H9 (cell line): ENCODE results near the gene CD1B. TPM values are rescaled to one million over a fixed set of nuclear protein-coding genes. Genes with fewer than 3 reads are reported as not detected.

ENCODE experiments used
- DNase-seq: peaks from one replicate; pipeline ENCODE4 v3.0.0-alpha.2; 2017
- H2AFZ ChIP-seq: one replicate; pipeline ENCODE4 v1.6.1; 2013; ENCODE audit warnings: mild to moderate bottlenecking, low read length, control low read depth, moderate library complexity
- H2AK5ac ChIP-seq: 2 replicates; pipeline ENCODE4 v1.6.1; 2013; ENCODE audit warnings: low read length, control low read depth, mixed read lengths; ENCODE audit not compliant: insufficient read length
- H2BK120ac ChIP-seq: one replicate; pipeline ENCODE4 v1.6.1; 2013; ENCODE audit warnings: low read depth, mild to moderate bottlenecking, low read length, control low read depth, inconsistent platforms; ENCODE audit not compliant: poor library complexity, severe bottlenecking
- H2BK12ac ChIP-seq: 2 replicates; pipeline ENCODE4 v1.6.1; 2013; ENCODE audit warnings: low read length, control low read depth, mixed read lengths, low read depth; ENCODE audit not compliant: insufficient read length
- H2BK15ac ChIP-seq: 2 replicates; pipeline ENCODE4 v1.6.1; 2013; ENCODE audit warnings: low read depth, low read length, control low read depth
- H2BK20ac ChIP-seq: one replicate; pipeline ENCODE4 v1.6.1; 2013; ENCODE audit warnings: low read depth, mild to moderate bottlenecking, low read length, control low read depth, inconsistent platforms; ENCODE audit not compliant: poor library complexity, severe bottlenecking
- H2BK5ac ChIP-seq: 2 replicates; pipeline ENCODE4 v1.6.1; 2013; ENCODE audit warnings: low read length, control low read depth, mixed read lengths; ENCODE audit not compliant: insufficient read length
- H3K14ac ChIP-seq: 2 replicates; pipeline ENCODE4 v1.6.1; 2013; ENCODE audit warnings: low read length, control low read depth; ENCODE audit not compliant: insufficient read depth
- H3K18ac ChIP-seq: 2 replicates; pipeline ENCODE4 v1.6.1; 2013; ENCODE audit warnings: low read depth, mild to moderate bottlenecking, mixed read lengths, low read length, control low read depth; ENCODE audit not compliant: insufficient read length
- H3K23ac ChIP-seq: 2 replicates; pipeline ENCODE4 v1.6.1; 2013; ENCODE audit warnings: low read length, control low read depth, mixed read lengths, low read depth; ENCODE audit not compliant: insufficient read length
- H3K23me2 ChIP-seq: 2 replicates; pipeline ENCODE4 v1.6.1; 2013; ENCODE audit warnings: low read depth, mild to moderate bottlenecking, mixed read lengths, low read length, control low read depth; ENCODE audit not compliant: insufficient read length, poor library complexity, severe bottlenecking
- H3K27ac ChIP-seq: 2 replicates; pipeline ENCODE4 v1.5.1; 2013; ENCODE audit warnings: low read length, control low read depth, mixed read lengths, low read depth; ENCODE audit not compliant: insufficient read length
- H3K27me3 ChIP-seq: 2 replicates; pipeline ENCODE4 v1.6.1; 2013; ENCODE audit warnings: low read length, control low read depth, inconsistent platforms; ENCODE audit not compliant: insufficient read depth
- H3K4ac ChIP-seq: 2 replicates; pipeline ENCODE4 v1.6.1; 2013; ENCODE audit warnings: low read depth, mild to moderate bottlenecking, control low read depth, inconsistent platforms, low read length, moderate library complexity
- H3K4me1 ChIP-seq: 2 replicates; pipeline ENCODE4 v1.6.1; 2013; ENCODE audit warnings: low read length, control low read depth, inconsistent platforms; ENCODE audit not compliant: insufficient read depth
- H3K4me2 ChIP-seq: 2 replicates; pipeline ENCODE4 v1.6.1; 2013; ENCODE audit warnings: low read length, control low read depth, mixed read lengths; ENCODE audit not compliant: insufficient read length, insufficient read depth
- H3K56ac ChIP-seq: 2 replicates; pipeline ENCODE4 v1.6.1; 2013; ENCODE audit warnings: low read depth, mild to moderate bottlenecking, mixed read lengths, low read length, control low read depth; ENCODE audit not compliant: insufficient read length
- H3K79me1 ChIP-seq: 2 replicates; pipeline ENCODE4 v1.6.1; 2013; ENCODE audit warnings: low read depth, mild to moderate bottlenecking, moderate library complexity, low read length, control low read depth, inconsistent platforms; ENCODE audit not compliant: insufficient read depth, poor library complexity, severe bottlenecking
- H3K79me2 ChIP-seq: 2 replicates; pipeline ENCODE4 v1.6.1; 2013; ENCODE audit warnings: low read length, control low read depth, inconsistent platforms; ENCODE audit not compliant: insufficient read depth
- H3K9ac ChIP-seq: 2 replicates; pipeline ENCODE4 v1.6.1; 2013; ENCODE audit warnings: low read length, control low read depth, mixed read lengths; ENCODE audit not compliant: insufficient read length; ENCODE audit errors: extremely low read depth
- H3K9me3 ChIP-seq: one replicate; pipeline ENCODE4 v1.6.1; 2013; ENCODE audit warnings: low read depth, low read length, inconsistent platforms; ENCODE audit not compliant: control insufficient read depth
- H3T11ph ChIP-seq: one replicate; pipeline ENCODE4 v1.6.1; 2013; ENCODE audit warnings: mild to moderate bottlenecking, low read length, control low read depth, inconsistent platforms
- H4K20me1 ChIP-seq: one replicate; pipeline ENCODE4 v1.6.1; 2013; ENCODE audit not compliant: control insufficient read depth, insufficient read length, insufficient read depth
- H4K5ac ChIP-seq: 2 replicates; pipeline ENCODE4 v1.6.1; 2013; ENCODE audit warnings: low read depth, mild to moderate bottlenecking, mixed read lengths, low read length, control low read depth; ENCODE audit not compliant: insufficient read length
- H4K8ac ChIP-seq: replicated peaks from 2 replicates; pipeline ENCODE4 v1.6.1; 2013; ENCODE audit warnings: low read length, control low read depth, mixed read lengths, low read depth; ENCODE audit not compliant: insufficient read length
- H4K91ac ChIP-seq: 2 replicates; pipeline ENCODE4 v1.6.1; 2013; ENCODE audit warnings: low read depth, mild to moderate bottlenecking, moderate library complexity, mixed read lengths, low read length, control low read depth; ENCODE audit not compliant: insufficient read length
- H3K27ac Mint-ChIP-seq, 3 experiments: 2 replicates in 2 of 3; 3 replicates in 1 of 3; pipeline ENCODE4 v1.8.0; 2020 to 2021; ENCODE audit warnings: mixed read lengths in 3 of 3, mild to moderate bottlenecking in 1 of 3, moderate library complexity in 1 of 3
- H3K27me3 Mint-ChIP-seq: 2 replicates; pipeline ENCODE4 v1.8.0; 2021; ENCODE audit warnings: low read depth, mild to moderate bottlenecking, moderate library complexity, mixed read lengths
- H3K36me3 Mint-ChIP-seq, 3 experiments: 2 replicates in 2 of 3; 3 replicates in 1 of 3; pipeline ENCODE4 v1.8.0; 2020 to 2021; ENCODE audit warnings: low read depth in 3 of 3, mixed read lengths in 3 of 3; ENCODE audit not compliant: insufficient read depth in 1 of 3
- H3K4me1 Mint-ChIP-seq, 2 experiments: 2 replicates each; pipeline ENCODE4 v1.8.0; 2020; ENCODE audit warnings: mixed read lengths in 2 of 2
- H3K4me3 Mint-ChIP-seq, 2 experiments: 2 replicates in 1 of 2; 3 replicates in 1 of 2; pipeline ENCODE4 v1.8.0; 2020 to 2021; ENCODE audit warnings: mild to moderate bottlenecking in 2 of 2, mixed read lengths in 2 of 2, moderate library complexity in 1 of 2
- H3K9me3 Mint-ChIP-seq, 2 experiments: 2 replicates in 1 of 2; 3 replicates in 1 of 2; pipeline ENCODE4 v1.8.0; 2020; ENCODE audit warnings: mild to moderate bottlenecking in 2 of 2, mixed read lengths in 2 of 2, moderate library complexity in 1 of 2
- CTCF ChIP-seq: fragments of 200-600 bp; sonication (generic); conservative IDR thresholded peaks from 3 replicates; pipeline ENCODE4 v1.8.0; 2021; ENCODE audit warnings: antibody characterized with exemption, mild to moderate bottlenecking
- WGBS: extraction: QIAGEN DNeasy Blood & Tissue Kit; methylation state at CpG from one replicate; pipeline ENCODE4 v1.1.7; 2013; ENCODE audit warnings: missing lambda C conversion rate, low lambda C conversion rate, mixed read lengths; ENCODE audit not compliant: insufficient read length; ENCODE audit errors: extremely low coverage; 5-methylcytosine and 5-hydroxymethylcytosine counted together
- total RNA-seq: library from RNA; stranded (reverse); gene quantifications from 2 replicates; pipeline ENCODE4 v1.2.1, GENCODE V29; 2021

The CD1B gene
- total RNA-seq, 1 experiment from 2014 or later: not detected

DNA sequence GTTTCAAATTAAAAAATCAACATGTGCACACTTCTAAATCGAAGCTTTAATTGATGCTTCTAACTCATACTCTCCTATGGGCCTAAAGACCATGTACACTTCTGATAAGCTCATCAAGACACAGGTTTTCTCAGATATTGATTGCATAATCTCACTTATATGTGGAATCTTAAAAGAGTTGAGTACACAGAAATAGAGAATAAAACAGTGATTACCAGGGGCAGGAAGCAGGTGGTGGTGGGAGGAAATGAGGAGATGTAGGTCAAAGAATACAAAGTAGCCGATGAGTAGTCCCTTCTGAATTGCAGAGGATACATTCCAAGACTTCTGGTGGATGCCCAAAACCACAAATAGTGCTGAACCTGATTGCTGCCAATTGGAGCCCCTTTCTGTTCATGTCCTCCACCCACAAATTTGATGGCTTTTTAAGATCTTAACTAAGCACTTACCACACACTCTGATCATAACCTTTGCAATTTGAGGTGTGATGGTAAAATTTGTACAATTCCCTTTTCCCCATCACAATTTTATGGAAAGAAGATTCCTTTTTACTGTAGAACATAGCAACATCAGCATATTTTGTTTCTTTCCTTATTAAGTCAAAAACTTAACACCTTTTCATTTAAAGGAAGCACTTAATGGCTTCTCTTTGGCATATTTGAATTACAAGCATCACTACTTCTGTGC is 3.3 kb upstream of the CD1B start:
- Histone ChIP-seq H3K79me1 (no peaks in the 10 kb centered on the region), H3K9ac (no peak overlapping the region), H3K23ac (no peak overlapping the region), H2BK120ac (no peak overlapping the region), H2BK5ac (no peak overlapping the region), H2AFZ (no peak overlapping the region), H4K20me1 (no peaks in the 10 kb centered on the region), H3K4me1 (no peaks in the 10 kb centered on the region), H4K5ac (no peak overlapping the region), H2BK15ac (no peak overlapping the region), H3K23me2 (no peaks in the 10 kb centered on the region), H3K27me3 (no peaks in the 10 kb centered on the region), H2BK12ac (no peak overlapping the region), H4K91ac (no peak overlapping the region), H3K9me3 (no peaks in the 10 kb centered on the region), H3K4ac (no peak overlapping the region), H4K8ac (no peak overlapping the region), H3K18ac (no peak overlapping the region), H3K14ac (no peak overlapping the region), H3K56ac (no peak overlapping the region), H3K79me2 (no peaks in the 10 kb centered on the region), H2BK20ac (no peak overlapping the region), H3T11ph (no peak overlapping the region), H3K27ac (no peak overlapping the region), H3K4me2 (no peak overlapping the region), H2AK5ac (no peak overlapping the region)
- H3K27ac Mint-ChIP-seq: no peak overlapping the region
- no peaks in the 10 kb centered on the region for H3K4me1 Mint-ChIP-seq
- no CpG with 5 or more reads among the region's 2 CpGs for WGBS
- H3K27me3 Mint-ChIP-seq: no peaks in the 10 kb centered on the region; the same call in none of the 2 replicates
- H3K9me3 Mint-ChIP-seq: peaks cover 0 to 2% of the 10 kb centered on the region in 2 experiments; a peak in 2 of 5 replicates
- no peak for TF ChIP-seq CTCF
- no peaks in the 10 kb centered on the region for H3K36me3 Mint-ChIP-seq
- H3K4me3 Mint-ChIP-seq: no peak overlapping the region
- DNase-seq: no peak
